ENCODE measurements around the gene DPP9. TPM values are rescaled to one million over a fixed set of nuclear protein-coding genes. Genes with fewer than 3 reads are reported as not detected.
A peak's percentile ranks its signal among the peaks of the same experiment; 100 is the strongest.

The DPP9 gene
- total and polyA plus RNA-seq, 2 of the 13 experiments (the other 11 are each of a cell fraction or from before 2014, with no cell fraction given): 8.4 to 25.8 TPM

GRCh38 chr19:4638828-4639530 is 84.7 kb downstream of the DPP9 start, which contains the start of gene TNFAIP8L1:
Gene TNFAIP8L1 (plus strand): TSS chr19:4639516. CDS start chr19:4651870, 12,354 bp downstream.
- Histone ChIP-seq H3K27me3 (ENCODE audit: control insufficient read depth in 1 of 2, insufficient read depth in 2 of 2, low read length in 2 of 2) (no peaks in the 10 kb centered on the region; a peak in 1 of 5 replicates), H3K9me3 (ENCODE audit: low read length) (no peaks in the 10 kb centered on the region), H3K27ac (ENCODE audit: extremely low read length, insufficient read depth, low read length) (peak within 1 kb of the TSS; percentile 90), H3K79me2 (ENCODE audit: insufficient read depth, low read length) (peaks cover 33% of the 10 kb centered on the region), H3K4me1 (ENCODE audit: insufficient read depth, low read length) (peaks cover 50% of the 10 kb centered on the region), H3K4me2 (ENCODE audit: low read depth, low read length) (peak within 1 kb of the TSS; percentile 88), H3K4me3 (replicated peaks in 1 of 3; ENCODE audit: insufficient read depth in 1 of 3, low read depth in 2 of 3, low read length in 3 of 3) (peak within 1 kb of the TSS; percentile 80 to 99 (median 98)), H2AFZ (ENCODE audit: low read length) (no peak within 1 kb of the TSS), H4K20me1 (ENCODE audit: insufficient read depth, low read length) (peaks cover 9% of the 10 kb centered on the region; the same call in 1 of the 2 replicates), H3K36me3 (replicated peaks in 1 of 2; ENCODE audit: control insufficient read depth in 1 of 2, insufficient read depth in 2 of 2, low read length in 2 of 2) (no peaks in the 10 kb centered on the region), H3K9ac (ENCODE audit: insufficient read depth, low read depth, low read length) (peak within 1 kb of the TSS; percentile 98)
- ChIA-PET POLR2A (no interaction called here), CTCF (ENCODE audit: low intra/inter-chr PET ratio, low total read pairs) (no interaction called here)
- WGBS (ENCODE audit: low lambda C conversion rate): 1% methylated on average over 31 of the region's 49 CpGs
- BruUV-seq (replicated peaks): no TSS peak
- ATAC-seq: peak; percentile 53
- intact Hi-C loops (cut with micrococcal nuclease; ENCODE audit: unreplicated experiment): no loop called here
- in situ Hi-C loops (cut with HindIII; ENCODE audit: extremely low pct_ligation_motif_present, low pct_unique_long_range_greater_than_20kb): loop anchor here (5.0 kb wide), 1 partner anchor 62 kb away; no protein-coding TSS in a partner anchor
- DNase-seq (ENCODE audit: low spot score): peak; percentile 89
- FAIRE-seq: peak; percentile 15
- TF ChIP-seq MXI1 (IDR thresholded peaks at IDR 0.05; ENCODE audit: borderline replicate concordance, low read depth, low read length): peak; percentile 84; the same call in 1 of the 3 replicates
- TF ChIP-seq KDM4B (CRISPR knock-in tag; IDR thresholded peaks at IDR 0.05): no peak
- no peak for TF ChIP-seq ZBTB1 (CRISPR knock-in tag; IDR thresholded peaks at IDR 0.05; ENCODE audit: borderline replicate concordance)
- no peak for TF ChIP-seq MBNL3 (CRISPR knock-in tag; conservative IDR thresholded peaks at IDR 0.05)
- TF ChIP-seq ZNF713 (CRISPR knock-in tag; IDR thresholded peaks at IDR 0.05): no peak
- no peak for TF ChIP-seq GATAD1 (CRISPR knock-in tag; IDR thresholded peaks at IDR 0.05)
- TF ChIP-seq POLR2A (IDR thresholded peaks at IDR 0.05; ENCODE audit: insufficient read depth in 1 of 2, low read depth in 2 of 2, low read length in 2 of 2): peak in 1 of 2 experiments; percentile 42; a peak in 1 of 4 replicates
- TF ChIP-seq ZNF766 (CRISPR knock-in tag; IDR thresholded peaks at IDR 0.05; ENCODE audit: borderline replicate concordance): no peak
- no peak for TF ChIP-seq TOE1 (CRISPR knock-in tag; IDR thresholded peaks at IDR 0.05)
- 0 out of 2 replicates have a peak, but pooled peaks have one; percentile 0 for TF ChIP-seq ZNF607 (CRISPR knock-in tag; IDR thresholded peaks at IDR 0.05; ENCODE audit: borderline replicate concordance)
- TF ChIP-seq SP140L (CRISPR knock-in tag; IDR thresholded peaks at IDR 0.05; ENCODE audit: borderline replicate concordance): no peak
- peak; percentile 39 for TF ChIP-seq ZBTB7B (CRISPR knock-in tag; IDR thresholded peaks at IDR 0.05)
- no peak for TF ChIP-seq ZNF281 (CRISPR knock-in tag; IDR thresholded peaks at IDR 0.05; ENCODE audit: borderline replicate concordance)
- TF ChIP-seq U2AF1 (optimal IDR thresholded peaks at IDR 0.05; ENCODE audit: low read depth, low read length): peak; percentile 43
- TF ChIP-seq, protein P1, sequence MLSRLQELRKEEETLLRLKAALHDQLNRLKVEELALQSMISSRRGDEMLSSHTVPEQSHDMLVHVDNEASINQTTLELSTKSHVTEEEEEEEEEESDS (CRISPR knock-in tag; IDR thresholded peaks at IDR 0.05; ENCODE audit: borderline replicate concordance): no peak
- TF ChIP-seq ZNF329 (CRISPR knock-in tag; IDR thresholded peaks at IDR 0.05; ENCODE audit: low read depth): no peak
- TF ChIP-seq RARG (CRISPR knock-in tag; IDR thresholded peaks at IDR 0.05; ENCODE audit: low read depth): no peak
- no peak for TF ChIP-seq ETV6 (CRISPR knock-in tag; conservative IDR thresholded peaks at IDR 0.05)
- no peak for TF ChIP-seq ZEB1 (IDR thresholded peaks at IDR 0.05; ENCODE audit: insufficient replicate concordance, low read depth)
- no peak for TF ChIP-seq REPIN1 (CRISPR knock-in tag; IDR thresholded peaks at IDR 0.05; ENCODE audit: borderline replicate concordance, low read depth)
- TF ChIP-seq ZBTB7A (CRISPR knock-in tag; IDR thresholded peaks at IDR 0.05): no peak
- no peak for TF ChIP-seq ZNF839 (CRISPR knock-in tag; IDR thresholded peaks at IDR 0.05; ENCODE audit: borderline replicate concordance)
- peak; percentile 88 for TF ChIP-seq SP2 (CRISPR knock-in tag; IDR thresholded peaks at IDR 0.05)
- TF ChIP-seq NR1H2 (CRISPR knock-in tag; IDR thresholded peaks at IDR 0.05; ENCODE audit: borderline replicate concordance, low read depth): no peak
